Thymus (tissue), 11 donors: ENCODE results near the gene ARPC1A. TPM values are rescaled to one million over a fixed set of nuclear protein-coding genes. Genes with fewer than 3 reads are reported as not detected.

ENCODE experiments used
- DNase-seq, 9 donors: peaks; one replicate each; pipeline ENCODE4 v3.0.0-alpha.2; 2013; ENCODE audit warnings: low spot score in 9 of 9, low read depth in 6 of 9, missing footprints in 1 of 9
- H3K27ac ChIP-seq, 2 donors: one replicate each; pipeline ENCODE4 v1.5.1; 2013; ENCODE audit warnings: control low read depth in 1 of 2, low read depth in 1 of 2, low read length in 1 of 2, mild to moderate bottlenecking in 1 of 2, moderate library complexity in 1 of 2
- H3K27me3 ChIP-seq, 2 donors: one replicate each; pipeline ENCODE4 v1.5.1; 2013; ENCODE audit warnings: low read length in 1 of 2; ENCODE audit not compliant: control insufficient read depth in 2 of 2, insufficient read depth in 1 of 2
- H3K36me3 ChIP-seq, 2 donors: one replicate each; pipeline ENCODE4 v1.5.1; 2013; ENCODE audit warnings: low read length in 1 of 2, mild to moderate bottlenecking in 1 of 2, moderate library complexity in 1 of 2; ENCODE audit not compliant: control insufficient read depth in 2 of 2, insufficient read depth in 2 of 2
- H3K4me1 ChIP-seq, 2 donors: one replicate each; pipeline ENCODE4 v1.5.1; 2013; ENCODE audit warnings: low read length in 2 of 2; ENCODE audit not compliant: control insufficient read depth in 2 of 2, insufficient read depth in 2 of 2
- H3K4me3 ChIP-seq, 2 donors: one replicate each; pipeline ENCODE4 v1.5.1; 2013; ENCODE audit warnings: low read length in 2 of 2, control low read depth in 1 of 2, mild to moderate bottlenecking in 1 of 2
- H3K9me3 ChIP-seq, 2 donors: one replicate each; pipeline ENCODE4 v1.5.1; 2013; ENCODE audit warnings: low read length in 1 of 2, mild to moderate bottlenecking in 1 of 2; ENCODE audit not compliant: control insufficient read depth in 2 of 2, insufficient read depth in 1 of 2
- WGBS: extraction: QIAGEN DNeasy Blood & Tissue Kit; methylation state at CpG from one replicate; pipeline ENCODE4 v1.1.7; 2013; 5-methylcytosine and 5-hydroxymethylcytosine counted together
- polyA plus RNA-seq: library from polyadenylated mRNA; stranded (reverse); fragments of 200-250 nt; gene quantifications from one replicate; pipeline ENCODE4 v1.2.3, GENCODE V29; 2013
- total RNA-seq: library from RNA; stranded (reverse); fragments of 120-200 nt; gene quantifications from one replicate; pipeline ENCODE4 v1.2.4, GENCODE V29; 2013
- donor health status: healthy.

Gene ARPC1A
- total and polyA plus RNA-seq, 2 donors = 39.9 to 149 TPM

DNA sequence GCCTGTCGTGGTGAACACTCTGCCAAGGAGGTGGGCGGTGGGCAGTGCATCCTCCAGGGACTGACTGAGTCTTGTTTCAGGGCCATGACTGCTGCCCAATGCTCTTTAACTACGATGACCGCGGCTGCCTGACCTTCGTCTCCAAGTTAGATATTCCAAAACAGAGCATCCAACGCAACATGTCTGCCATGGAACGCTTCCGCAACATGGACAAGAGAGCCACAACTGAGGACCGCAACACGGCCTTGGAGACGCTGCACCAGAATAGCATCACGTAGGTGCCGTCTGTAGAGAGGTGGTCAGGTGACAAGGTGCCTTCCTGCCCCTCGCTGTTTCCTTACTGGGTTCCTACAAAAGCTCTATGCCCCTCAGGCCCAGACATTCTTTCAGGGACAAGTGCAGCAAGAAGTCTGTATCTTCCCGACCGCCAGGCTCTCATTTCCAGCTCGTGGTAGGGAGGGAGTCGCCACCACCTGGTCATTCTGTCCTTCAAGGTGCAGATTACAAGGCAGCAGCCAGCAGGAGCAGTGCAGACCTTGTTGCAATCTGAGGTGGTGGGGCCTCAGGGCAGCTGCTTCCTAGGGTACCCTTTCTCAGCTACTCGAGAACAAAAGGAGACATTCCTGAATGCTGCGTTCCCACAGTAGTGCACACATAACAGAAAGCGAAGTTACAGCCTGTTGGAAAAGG, 33.9 kb downstream of the ARPC1A start:
- Histone ChIP-seq H3K36me3 (peaks cover 73 to 84% of the 10 kb centered on the region in 2 donors), H3K4me1 (no peaks in the 10 kb centered on the region), H3K27me3 (no peaks in the 10 kb centered on the region), H3K9me3 (no peaks in the 10 kb centered on the region), H3K27ac (no peak overlapping the region), H3K4me3 (no peak overlapping the region)
- 97% methylated on average over 22 of the region's 22 CpGs for WGBS
- DNase-seq = no peak

DNA sequence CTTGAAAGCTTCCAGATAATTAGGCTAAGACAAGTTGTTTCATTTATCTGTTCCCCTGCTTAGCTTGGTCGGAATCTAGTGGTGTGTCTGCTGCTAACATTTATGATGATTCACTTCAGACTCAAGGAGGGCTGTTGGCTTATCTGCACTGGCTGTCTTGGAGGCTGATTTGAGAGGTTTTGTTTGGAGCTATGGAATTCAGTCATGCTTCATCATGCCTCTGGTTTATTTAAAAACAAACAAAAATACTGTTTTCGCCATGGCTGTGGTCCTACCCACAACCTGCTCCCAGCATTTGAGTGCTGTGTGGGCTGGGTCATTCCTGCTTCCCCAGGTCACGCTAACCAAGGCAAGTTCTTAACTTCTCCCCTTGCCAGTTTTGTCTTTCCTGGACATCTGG, 37.1 kb downstream of the ARPC1A start:
- Histone ChIP-seq H3K27me3 (no peaks in the 10 kb centered on the region), H3K4me3 (no peak overlapping the region), H3K36me3 (peaks cover 79 to 88% of the 10 kb centered on the region in 2 donors), H3K4me1 (no peaks in the 10 kb centered on the region), H3K9me3 (peaks cover 0 to 4% of the 10 kb centered on the region in 2 donors), H3K27ac (no peak overlapping the region)
- WGBS = 97% methylated on average over 3 of the region's 3 CpGs
- no peak for DNase-seq

DNA sequence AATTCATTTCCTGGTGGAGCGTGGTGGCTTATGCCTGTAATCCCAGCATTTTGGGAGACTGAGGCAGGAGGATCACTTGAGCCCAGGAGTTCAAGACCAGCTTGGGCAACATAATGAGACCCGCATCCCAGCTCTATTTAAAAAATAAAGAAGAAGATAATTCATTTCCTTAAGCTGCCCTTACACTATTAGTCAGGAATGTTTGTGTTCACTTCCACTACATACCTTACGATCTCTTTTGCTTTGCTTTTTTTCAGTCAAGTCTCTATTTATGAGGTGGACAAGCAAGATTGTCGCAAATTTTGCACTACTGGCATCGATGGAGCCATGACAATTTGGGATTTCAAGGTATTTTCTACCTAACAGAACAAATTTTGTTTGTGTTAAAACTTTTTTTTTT, 37.6 kb downstream of the ARPC1A start:
- Histone ChIP-seq H3K36me3 (peaks cover 74 to 83% of the 10 kb centered on the region in 2 donors), H3K4me3 (no peak overlapping the region), H3K4me1 (no peaks in the 10 kb centered on the region), H3K27me3 (no peaks in the 10 kb centered on the region), H3K27ac (no peak overlapping the region), H3K9me3 (peaks cover 0 to 4% of the 10 kb centered on the region in 2 donors)
- WGBS = over 99% methylated on average over 5 of the region's 5 CpGs
- DNase-seq = no peak

DNA sequence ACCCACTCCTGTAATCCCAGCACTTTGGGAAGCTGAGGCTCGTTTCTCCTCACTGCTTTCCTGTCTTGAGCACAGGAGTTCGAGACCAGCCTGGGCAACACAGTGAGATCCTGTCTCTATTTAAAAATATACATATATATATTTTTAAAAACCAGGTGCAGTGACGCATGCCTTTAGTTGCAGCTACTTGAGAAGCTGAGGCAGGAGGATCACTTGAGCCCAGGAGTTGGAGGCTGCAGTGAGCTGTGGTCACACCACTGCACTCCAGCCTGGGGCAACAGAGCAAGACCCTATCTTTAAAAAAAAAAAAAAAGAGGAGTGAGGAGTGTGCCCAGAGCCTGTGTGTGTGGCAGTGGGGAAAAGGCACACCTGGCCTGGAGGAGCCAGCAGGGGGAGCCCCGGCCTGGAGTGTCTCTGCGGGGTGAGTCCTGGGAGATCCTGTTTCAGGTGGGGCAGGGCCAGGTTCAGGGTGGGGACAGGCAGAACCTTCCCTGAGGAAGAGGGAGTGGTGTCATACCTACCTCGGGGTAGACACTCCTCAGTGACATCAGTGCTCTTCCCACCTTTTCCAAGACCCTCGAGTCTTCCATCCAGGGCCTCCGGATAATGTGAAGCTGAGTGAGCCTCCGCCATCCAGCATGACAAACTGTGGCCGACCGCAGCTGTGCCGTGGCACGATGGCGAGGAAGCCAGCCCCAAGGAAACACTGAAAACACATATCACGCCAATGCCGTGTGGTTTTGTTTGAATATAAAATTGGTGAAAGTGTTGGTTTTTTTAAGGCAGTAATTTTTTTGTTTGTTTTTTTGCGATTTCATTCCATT, 39.8 kb downstream of the ARPC1A start:
- Histone ChIP-seq H3K27me3 (no peaks in the 10 kb centered on the region), H3K4me3 (no peak overlapping the region), H3K36me3 (peaks cover 61 to 69% of the 10 kb centered on the region in 2 donors), H3K4me1 (peaks cover 0 to 4% of the 10 kb centered on the region in 2 donors), H3K9me3 (peaks cover 0 to 4% of the 10 kb centered on the region in 2 donors), H3K27ac (no peak overlapping the region)
- WGBS = 85% methylated on average over 17 of the region's 17 CpGs
- DNase-seq = peak in 4 of 9 donors; percentile 27 to 66 (median 58)

DNA sequence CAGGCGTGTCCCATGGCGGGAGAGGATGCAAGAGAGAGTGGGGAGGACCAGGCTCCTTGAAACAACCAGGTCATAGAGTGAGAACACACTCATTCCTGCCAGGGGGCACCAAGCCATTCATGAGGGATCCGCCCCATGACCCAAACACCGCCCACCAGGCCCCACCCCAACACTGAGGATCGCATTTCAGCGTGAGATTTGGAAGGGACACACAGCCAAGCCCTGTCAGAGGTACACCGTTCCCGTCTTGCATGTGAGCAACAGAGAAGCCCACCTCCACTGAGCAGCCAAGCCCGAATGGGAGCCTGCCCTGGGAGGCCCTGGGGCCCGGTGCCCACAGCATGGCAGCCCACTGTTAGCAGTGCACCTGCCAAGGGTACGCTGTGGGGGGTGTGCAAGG, 40.9 kb downstream of the ARPC1A start:
- 95% methylated on average over 11 of the region's 11 CpGs for WGBS
- no peak for DNase-seq
- Histone ChIP-seq H3K27ac (no peak overlapping the region), H3K27me3 (no peaks in the 10 kb centered on the region), H3K4me1 (peaks cover 0 to 8% of the 10 kb centered on the region in 2 donors), H3K4me3 (no peak overlapping the region), H3K9me3 (peaks cover 0 to 4% of the 10 kb centered on the region in 2 donors), H3K36me3 (peaks cover 55 to 58% of the 10 kb centered on the region in 2 donors)

DNA sequence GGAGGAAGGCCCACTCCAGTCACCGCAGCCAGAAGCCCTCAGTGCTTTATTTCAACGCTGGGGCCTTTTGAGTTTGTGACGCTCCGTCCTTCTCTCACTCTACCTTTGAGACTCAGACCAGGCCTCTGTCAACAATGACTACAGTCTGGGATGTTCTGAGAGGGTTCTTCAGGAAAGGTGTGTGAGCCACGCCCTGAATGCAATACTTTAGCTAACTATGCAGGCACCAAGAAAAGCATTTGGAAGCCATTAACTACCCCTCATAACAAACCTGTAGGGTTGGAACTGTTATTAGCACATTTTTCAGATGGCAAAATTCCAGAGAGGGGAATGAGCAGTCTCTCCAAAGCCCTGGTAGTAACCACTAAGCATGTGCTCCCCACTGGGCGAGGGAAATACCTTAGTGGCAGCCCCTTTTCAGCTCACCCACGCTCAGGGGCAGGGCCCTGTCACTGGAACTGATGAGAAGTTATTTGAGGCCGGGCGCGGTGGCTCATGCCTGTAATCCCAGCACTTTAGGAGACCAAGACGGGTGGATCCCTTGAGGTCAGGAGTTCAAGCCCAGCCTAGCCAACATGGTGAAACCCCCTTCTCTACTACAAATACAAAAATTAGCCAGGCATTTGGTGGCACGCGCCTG, 43.2 kb downstream of the ARPC1A start:
- H3K36me3 ChIP-seq = peaks cover 39% of the 10 kb centered on the region in 2 donors

DNA sequence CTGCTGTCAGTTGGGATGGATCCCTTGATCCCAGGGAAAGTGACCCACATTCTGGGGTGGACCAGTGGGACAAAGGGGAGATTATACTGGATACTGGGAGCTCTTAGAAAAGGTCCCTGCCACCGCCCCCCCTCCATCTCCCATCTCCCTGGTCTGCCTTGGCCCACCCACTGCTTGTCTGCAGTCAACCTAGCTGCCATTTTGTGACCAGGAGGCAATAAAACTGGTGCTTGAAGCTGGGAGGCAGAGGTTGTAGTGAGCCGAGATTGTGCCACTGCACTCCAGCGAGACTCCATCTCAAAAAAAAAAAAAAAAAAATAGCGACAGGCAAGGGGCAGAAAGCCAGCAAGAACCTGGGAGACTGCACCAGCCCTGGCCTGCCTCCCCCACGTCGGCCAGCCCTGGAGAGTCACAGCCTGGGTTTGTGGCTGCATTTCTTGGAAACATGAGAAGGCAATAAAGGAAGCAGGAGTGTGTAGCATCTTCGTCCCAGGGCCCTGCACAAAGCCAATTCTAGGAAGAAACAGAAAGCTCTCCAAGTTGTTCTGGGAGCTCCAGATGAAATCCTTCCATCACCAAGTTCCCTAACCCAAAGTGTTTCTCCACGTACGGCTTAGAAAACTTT, 44.2 kb downstream of the ARPC1A start:
- DNase-seq = no peak
- 74% methylated on average over 9 of the region's 9 CpGs for WGBS
- H3K4me3 ChIP-seq = no peak overlapping the region
- peaks cover 15 to 32% of the 10 kb centered on the region in 2 donors for H3K4me1 ChIP-seq
- H3K9me3 ChIP-seq = peaks cover 0 to 4% of the 10 kb centered on the region in 2 donors
- H3K36me3 ChIP-seq = peaks cover 30% of the 10 kb centered on the region in 2 donors
- no peaks in the 10 kb centered on the region for H3K27me3 ChIP-seq
- no peak overlapping the region for H3K27ac ChIP-seq

More for the DNA sequence above, 43.2 kb downstream of the ARPC1A start:
- Histone ChIP-seq H3K27ac (no peak overlapping the region), H3K27me3 (no peaks in the 10 kb centered on the region), H3K4me1 (peaks cover 13 to 30% of the 10 kb centered on the region in 2 donors), H3K4me3 (no peak overlapping the region), H3K9me3 (peaks cover 0 to 4% of the 10 kb centered on the region in 2 donors)
- DNase-seq = no peak
- WGBS = 98% methylated on average over 13 of the region's 13 CpGs

DNA sequence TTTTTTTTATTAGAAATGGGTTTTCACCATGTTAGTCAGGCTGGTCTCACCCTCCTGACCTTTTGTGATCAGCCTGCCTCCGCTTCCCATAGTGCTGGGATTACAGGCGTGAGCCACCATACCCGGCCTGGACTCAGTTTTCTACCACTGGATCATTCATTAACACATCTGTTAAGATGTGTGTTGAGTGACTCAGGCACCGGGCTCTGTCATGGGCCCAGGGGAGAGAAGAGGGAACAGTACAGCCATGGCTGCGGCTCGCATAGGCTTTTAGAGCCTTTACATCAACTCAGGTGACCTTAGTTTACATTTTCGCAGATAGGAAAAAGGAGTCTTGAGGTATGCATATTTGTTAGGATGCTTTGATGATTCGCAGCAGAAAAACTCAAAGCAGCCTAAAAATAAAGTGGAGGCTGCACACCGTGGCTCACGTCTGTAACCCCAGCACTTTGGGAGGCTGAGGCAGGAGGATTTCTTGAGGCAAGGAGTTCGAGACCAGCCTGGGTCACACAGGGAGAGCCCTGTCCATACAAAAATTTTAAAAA, 45.8 kb downstream of the ARPC1A start:
- peaks cover 17 to 21% of the 10 kb centered on the region in 2 donors for H3K36me3 ChIP-seq
- peaks cover 19 to 43% of the 10 kb centered on the region in 2 donors for H3K4me1 ChIP-seq
- H3K27me3 ChIP-seq = no peaks in the 10 kb centered on the region
- 95% methylated on average over 11 of the region's 11 CpGs for WGBS
- H3K27ac ChIP-seq = no peak overlapping the region
- H3K4me3 ChIP-seq = no peak overlapping the region
- DNase-seq = no peak
- no peaks in the 10 kb centered on the region for H3K9me3 ChIP-seq
